Nephron progenitor cell (in vitro differentiated cells): ENCODE measurements around the gene SMIM33.
"Not testable (repeated sequence)": the region's sequence is repeated elsewhere in the genome, so short reads cannot be mapped to it uniquely, and the experiment has no call there.

Experiments
- DNase-seq: peaks from one replicate; pipeline ENCODE4 v3.0.0; 2021
- H3K27ac Mint-ChIP-seq: 2 replicates; pipeline ENCODE4 v1.8.0; 2021; ENCODE audit warnings: mild to moderate bottlenecking, moderate library complexity, mixed read lengths
- H3K27me3 Mint-ChIP-seq: 2 replicates; pipeline ENCODE4 v1.8.0; 2021; ENCODE audit warnings: mild to moderate bottlenecking, low read depth, mixed read lengths; ENCODE audit not compliant: poor library complexity
- H3K36me3 Mint-ChIP-seq: 2 replicates; pipeline ENCODE4 v1.8.0; 2021; ENCODE audit warnings: low read depth, mixed read lengths
- H3K4me1 Mint-ChIP-seq: 2 replicates; pipeline ENCODE4 v1.8.0; 2021; ENCODE audit warnings: mixed read lengths
- H3K4me3 Mint-ChIP-seq: 2 replicates; pipeline ENCODE4 v1.8.0; 2021; ENCODE audit warnings: mild to moderate bottlenecking, moderate library complexity, mixed read lengths
- H3K9me3 Mint-ChIP-seq: 2 replicates; pipeline ENCODE4 v1.8.0; 2021; ENCODE audit warnings: mild to moderate bottlenecking, moderate library complexity, mixed read lengths
- TF ChIP-seq, protein P1 (sequence below): fragments of 200-600 bp; sonication (generic); IDR thresholded peaks from 2 replicates; pipeline ENCODE4 v1.5.0; 2021; ENCODE audit warnings: antibody characterized with exemption

SMIM33 gene

DNA sequence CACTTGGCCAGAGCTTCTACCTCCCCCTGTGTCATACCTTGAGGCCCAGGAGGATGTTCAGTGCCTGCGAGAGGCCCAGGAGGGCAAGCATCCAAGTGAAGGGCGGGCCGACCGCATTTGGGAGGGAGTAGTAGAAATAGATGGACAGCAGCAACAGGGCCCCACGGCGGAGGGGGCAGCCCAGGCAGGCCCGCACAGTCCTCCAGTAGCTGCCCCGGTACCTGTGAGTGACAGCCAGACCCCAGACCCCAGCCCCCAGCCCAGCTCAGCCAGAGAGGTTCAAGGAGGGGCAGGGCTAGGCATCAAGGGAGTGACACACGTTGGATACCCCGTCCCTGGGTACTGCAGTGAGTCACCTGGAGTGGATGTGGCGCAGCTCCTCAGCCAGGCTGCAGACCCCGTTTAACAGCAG is 10.3 kb downstream of the SMIM33 start:
- peaks cover 55% of the 10 kb centered on the region for H3K4me1 Mint-ChIP-seq
- no peak overlapping the region for H3K27ac Mint-ChIP-seq

DNA sequence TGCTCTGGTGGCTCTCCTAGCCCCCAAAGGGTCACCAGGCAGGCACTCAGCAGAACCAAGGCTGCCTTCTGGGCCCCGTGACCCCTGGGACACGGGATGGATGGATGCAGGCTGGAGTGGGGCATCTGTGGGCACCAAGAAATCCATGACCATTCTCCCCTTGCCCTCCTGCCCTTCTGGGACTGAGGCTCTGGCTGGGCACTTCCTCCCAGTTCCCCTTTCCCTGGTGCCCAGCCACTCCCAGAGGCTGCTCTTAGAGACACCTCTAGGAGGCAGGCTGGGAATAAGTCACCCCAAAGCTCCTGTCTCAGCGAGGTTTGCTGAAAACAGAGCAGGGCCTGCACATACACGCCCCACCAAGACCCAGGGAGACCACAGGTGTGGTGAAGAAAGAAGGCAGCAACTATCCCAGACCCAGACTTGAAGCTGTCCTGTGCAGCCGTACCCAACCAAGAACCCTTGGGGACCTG is 10.8 kb downstream of the SMIM33 start:
- no peak for DNase-seq
- H3K27me3 Mint-ChIP-seq = peaks cover 5% of the 10 kb centered on the region
- TF ChIP-seq, protein P1, sequence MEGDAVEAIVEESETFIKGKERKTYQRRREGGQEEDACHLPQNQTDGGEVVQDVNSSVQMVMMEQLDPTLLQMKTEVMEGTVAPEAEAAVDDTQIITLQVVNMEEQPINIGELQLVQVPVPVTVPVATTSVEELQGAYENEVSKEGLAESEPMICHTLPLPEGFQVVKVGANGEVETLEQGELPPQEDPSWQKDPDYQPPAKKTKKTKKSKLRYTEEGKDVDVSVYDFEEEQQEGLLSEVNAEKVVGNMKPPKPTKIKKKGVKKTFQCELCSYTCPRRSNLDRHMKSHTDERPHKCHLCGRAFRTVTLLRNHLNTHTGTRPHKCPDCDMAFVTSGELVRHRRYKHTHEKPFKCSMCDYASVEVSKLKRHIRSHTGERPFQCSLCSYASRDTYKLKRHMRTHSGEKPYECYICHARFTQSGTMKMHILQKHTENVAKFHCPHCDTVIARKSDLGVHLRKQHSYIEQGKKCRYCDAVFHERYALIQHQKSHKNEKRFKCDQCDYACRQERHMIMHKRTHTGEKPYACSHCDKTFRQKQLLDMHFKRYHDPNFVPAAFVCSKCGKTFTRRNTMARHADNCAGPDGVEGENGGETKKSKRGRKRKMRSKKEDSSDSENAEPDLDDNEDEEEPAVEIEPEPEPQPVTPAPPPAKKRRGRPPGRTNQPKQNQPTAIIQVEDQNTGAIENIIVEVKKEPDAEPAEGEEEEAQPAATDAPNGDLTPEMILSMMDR = no peak
- peaks cover 60% of the 10 kb centered on the region for H3K4me1 Mint-ChIP-seq
- H3K27ac Mint-ChIP-seq = peak overlapping the region; percentile 84
- H3K36me3 Mint-ChIP-seq = no peaks in the 10 kb centered on the region
- H3K9me3 Mint-ChIP-seq = no peaks in the 10 kb centered on the region
- no peak overlapping the region for H3K4me3 Mint-ChIP-seq

More for the DNA sequence above, 10.3 kb downstream of the SMIM33 start:
- Mint-ChIP-seq H3K27me3 (peaks cover 5% of the 10 kb centered on the region), H3K9me3 (no peaks in the 10 kb centered on the region), H3K4me3 (no peak overlapping the region), H3K36me3 (no peaks in the 10 kb centered on the region)
- DNase-seq = no peak
- TF ChIP-seq, protein P1 = no peak

DNA sequence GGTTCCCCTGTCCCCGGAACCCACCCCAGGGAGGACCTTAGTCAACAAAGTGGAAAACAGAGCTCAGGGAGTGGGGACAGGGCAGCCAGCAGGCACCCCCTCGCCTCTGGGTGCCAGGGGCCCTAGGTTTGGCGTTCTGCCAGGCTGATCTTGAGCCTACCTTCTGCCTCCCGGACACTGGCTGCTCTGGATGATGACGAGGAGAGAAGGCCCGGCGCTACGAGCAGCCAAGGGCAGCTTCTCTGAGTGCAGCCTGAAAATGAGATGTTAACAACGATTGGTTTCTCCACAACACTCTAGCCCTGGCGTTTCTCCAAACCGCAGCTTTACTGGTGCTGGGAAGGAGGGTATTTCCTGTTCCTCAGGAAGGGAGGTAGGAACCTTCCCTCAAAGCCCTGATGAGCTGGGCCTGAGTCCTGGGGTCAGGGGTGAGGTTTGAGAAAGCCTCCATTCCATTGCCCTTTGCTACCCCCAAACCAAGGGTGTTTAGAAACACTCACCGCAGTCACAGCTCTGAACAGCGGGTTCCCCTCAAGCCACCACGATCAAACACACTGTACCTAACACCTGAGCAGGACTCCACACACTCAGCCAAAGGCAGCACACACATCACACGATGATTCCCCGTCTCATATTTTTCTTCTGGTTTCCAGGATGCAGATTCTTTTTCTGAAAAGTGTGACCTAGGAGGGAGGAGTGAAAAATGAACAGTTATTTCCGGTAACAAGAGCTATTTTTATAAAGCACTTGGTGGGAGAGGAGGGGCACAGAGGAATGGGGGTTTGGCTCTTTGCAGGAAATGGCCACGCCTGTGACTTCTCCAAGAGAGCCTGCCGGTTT is 11.5 kb downstream of the SMIM33 start, which contains the start of gene STING1:
Gene STING1, minus strand, starts transcription at position 709 of the 840 bp plus-strand sequence. CDS start 1,054 bp downstream, outside the sequence.
- Mint-ChIP-seq H3K27me3 (peaks cover 5% of the 10 kb centered on the region), H3K4me3 (no peak within 1 kb of the TSS), H3K9me3 (no peaks in the 10 kb centered on the region), H3K27ac (peak within 1 kb of the TSS; percentile 84), H3K4me1 (peaks cover 66% of the 10 kb centered on the region), H3K36me3 (no peaks in the 10 kb centered on the region)
- TF ChIP-seq, protein P1 = no peak
- no peak for DNase-seq

DNA sequence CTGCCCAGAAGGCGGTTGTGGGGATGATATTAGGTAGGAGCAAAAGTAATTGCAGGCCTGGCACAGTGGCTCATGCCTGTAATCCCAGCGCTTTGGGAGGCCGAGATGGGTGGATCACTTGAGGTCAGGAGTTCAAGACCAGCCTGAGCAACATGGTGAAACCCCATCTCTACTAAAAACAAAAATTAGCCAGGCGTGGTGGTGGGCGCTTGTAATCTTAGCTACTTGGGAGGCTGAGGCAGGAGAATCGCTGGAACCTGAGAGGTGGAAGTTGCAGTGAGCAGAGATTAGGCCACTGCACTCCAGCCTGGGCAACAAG is 12.0 kb downstream of the SMIM33 start:
- peaks cover 67% of the 10 kb centered on the region for H3K4me1 Mint-ChIP-seq
- not testable (repeated sequence) for H3K36me3 Mint-ChIP-seq, DNase-seq, H3K27ac Mint-ChIP-seq, H3K9me3 Mint-ChIP-seq, H3K27me3 Mint-ChIP-seq, H3K4me3 Mint-ChIP-seq

DNA sequence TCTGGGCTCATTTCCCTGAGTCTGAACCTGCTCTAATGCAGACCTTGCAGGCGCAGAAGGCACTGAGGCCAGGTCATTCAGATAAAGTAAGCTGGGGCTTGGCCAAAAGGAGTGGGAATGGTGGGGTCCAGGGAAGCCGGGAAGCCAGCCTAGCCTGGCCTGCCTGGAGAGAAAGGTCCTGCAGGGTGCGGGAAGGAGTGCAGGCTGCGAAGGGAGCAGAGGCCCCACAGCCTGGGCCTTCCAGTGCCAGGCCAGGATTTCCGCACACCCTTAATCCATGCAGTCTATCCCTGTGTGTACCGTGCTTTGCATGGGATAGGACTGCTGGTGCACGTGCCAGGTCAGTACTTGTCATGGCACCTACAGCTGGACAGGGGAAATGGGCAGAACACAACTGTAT is 15.4 kb downstream of the SMIM33 start:
- Mint-ChIP-seq H3K4me1 (peaks cover 45% of the 10 kb centered on the region), H3K36me3 (no peaks in the 10 kb centered on the region), H3K27me3 (peaks cover 9% of the 10 kb centered on the region), H3K27ac (no peak overlapping the region), H3K4me3 (peak overlapping the region; percentile 47), H3K9me3 (no peaks in the 10 kb centered on the region)
- DNase-seq = no peak
- TF ChIP-seq, protein P1 = no peak

DNA sequence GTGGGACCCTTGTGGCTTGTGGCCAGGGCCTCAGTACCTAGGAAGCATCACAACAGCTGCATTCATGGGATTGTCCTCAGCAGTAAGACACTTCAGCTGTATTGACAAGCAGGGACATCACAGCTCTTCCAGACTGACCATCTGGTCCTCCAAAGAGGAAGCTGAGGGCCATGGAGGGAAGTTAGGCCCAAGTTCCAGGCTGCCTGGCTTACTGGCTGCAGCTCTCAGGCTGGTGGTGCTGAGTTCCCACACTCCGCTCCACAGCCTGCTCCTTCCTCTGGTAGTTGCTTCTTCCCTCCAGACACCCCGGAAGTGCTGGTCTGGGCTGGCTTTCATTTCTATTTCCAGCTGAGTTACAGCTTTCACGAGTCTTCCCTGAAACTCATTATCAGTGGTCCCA is 17.5 kb downstream of the SMIM33 start:
- peaks cover 10% of the 10 kb centered on the region for H3K27me3 Mint-ChIP-seq
- peaks cover 35% of the 10 kb centered on the region for H3K4me1 Mint-ChIP-seq
- H3K4me3 Mint-ChIP-seq = no peak overlapping the region
- no peaks in the 10 kb centered on the region for H3K9me3 Mint-ChIP-seq
- no peak for DNase-seq
- H3K36me3 Mint-ChIP-seq = no peaks in the 10 kb centered on the region
- TF ChIP-seq, protein P1 = no peak
- H3K27ac Mint-ChIP-seq = no peak overlapping the region
